ENCODE results near the gene CAMSAP3.

The CAMSAP3 gene

GRCh38 chr19:7595466-7596133 is at the start of gene CAMSAP3:
Gene CAMSAP3 (plus strand): TSS chr19:7595863. CDS start chr19:7596003, 140 bp downstream.
- no peaks in the 10 kb centered on the region for H3K36me3 ChIP-seq (ENCODE audit: control insufficient read depth, insufficient read depth, low read length)
- H2AFZ ChIP-seq, result peak within 1 kb of the TSS; percentile 88
- H3K4me2 ChIP-seq (ENCODE audit: low read length), result peak within 1 kb of the TSS; percentile 72
- H3K9ac ChIP-seq, result peak within 1 kb of the TSS; percentile 76
- H3K27me3 ChIP-seq (ENCODE audit: control insufficient read depth, insufficient read depth, low read length), result no peaks in the 10 kb centered on the region
- H3K27ac ChIP-seq, result no peak within 1 kb of the TSS
- H3K9me3 ChIP-seq (ENCODE audit: control insufficient read depth, low read length), result no peaks in the 10 kb centered on the region
- peaks cover 2% of the 10 kb centered on the region for H3K4me1 ChIP-seq
- no peaks in the 10 kb centered on the region for H3K79me2 ChIP-seq
- peak within 1 kb of the TSS; percentile 61 for H3K4me3 ChIP-seq (ENCODE audit: low read depth, low read length)
- no peak for TF ChIP-seq CTCF (IDR thresholded peaks at IDR 0.05)

GRCh38 chr19:7545904-7546303 is 49.8 kb upstream of the CAMSAP3 start:
- H3K4me3 ChIP-seq (ENCODE audit: low read depth, low read length), result no peak overlapping the region
- no peaks in the 10 kb centered on the region for H3K9me3 ChIP-seq (ENCODE audit: control insufficient read depth, low read length)
- no peak overlapping the region for H3K4me2 ChIP-seq (ENCODE audit: low read length)
- H3K27ac ChIP-seq, result no peak overlapping the region
- no peaks in the 10 kb centered on the region for H3K36me3 ChIP-seq (ENCODE audit: control insufficient read depth, insufficient read depth, low read length)
- no peaks in the 10 kb centered on the region for H3K79me2 ChIP-seq
- no peak overlapping the region for H2AFZ ChIP-seq
- no peak overlapping the region for H3K9ac ChIP-seq
- TF ChIP-seq CTCF (IDR thresholded peaks at IDR 0.05), result no peak
- H3K4me1 ChIP-seq, result no peaks in the 10 kb centered on the region
- no peaks in the 10 kb centered on the region for H3K27me3 ChIP-seq (ENCODE audit: control insufficient read depth, insufficient read depth, low read length)

- Histone ChIP-seq H3K27ac (no peak overlapping the region), H3K27me3 (ENCODE audit: control insufficient read depth, insufficient read depth, low read length) (no peaks in the 10 kb centered on the region), H3K36me3 (ENCODE audit: control insufficient read depth, insufficient read depth, low read length) (no peaks in the 10 kb centered on the region), H3K4me2 (ENCODE audit: low read length) (no peak overlapping the region), H3K4me1 (peaks cover 2% of the 10 kb centered on the region), H3K9me3 (ENCODE audit: control insufficient read depth, low read length) (no peaks in the 10 kb centered on the region), H2AFZ (no peak overlapping the region), H3K79me2 (no peaks in the 10 kb centered on the region), H3K9ac (no peak overlapping the region), H3K4me3 (ENCODE audit: low read depth, low read length) (no peak overlapping the region)
- TF ChIP-seq CTCF (IDR thresholded peaks at IDR 0.05), result no peak
These were observed 48.5 kb upstream of the CAMSAP3 start for GRCh38 chr19:7547159-7547558.

- H3K9ac ChIP-seq, result no peak overlapping the region
- no peak overlapping the region for H3K27ac ChIP-seq
- no peaks in the 10 kb centered on the region for H3K9me3 ChIP-seq (ENCODE audit: control insufficient read depth, low read length)
- H3K4me3 ChIP-seq (ENCODE audit: low read depth, low read length), result no peak overlapping the region
- no peaks in the 10 kb centered on the region for H3K27me3 ChIP-seq (ENCODE audit: control insufficient read depth, insufficient read depth, low read length)
- H3K36me3 ChIP-seq (ENCODE audit: control insufficient read depth, insufficient read depth, low read length), result no peaks in the 10 kb centered on the region
- H3K4me1 ChIP-seq, result peaks cover 2% of the 10 kb centered on the region
- H2AFZ ChIP-seq, result no peak overlapping the region
- H3K4me2 ChIP-seq (ENCODE audit: low read length), result no peak overlapping the region
- TF ChIP-seq CTCF (IDR thresholded peaks at IDR 0.05), result no peak
- H3K79me2 ChIP-seq, result no peaks in the 10 kb centered on the region
These were observed 46.1 kb upstream of the CAMSAP3 start for GRCh38 chr19:7549429-7550148.
